ENCODE results near the gene CRACR2B.

DNA sequence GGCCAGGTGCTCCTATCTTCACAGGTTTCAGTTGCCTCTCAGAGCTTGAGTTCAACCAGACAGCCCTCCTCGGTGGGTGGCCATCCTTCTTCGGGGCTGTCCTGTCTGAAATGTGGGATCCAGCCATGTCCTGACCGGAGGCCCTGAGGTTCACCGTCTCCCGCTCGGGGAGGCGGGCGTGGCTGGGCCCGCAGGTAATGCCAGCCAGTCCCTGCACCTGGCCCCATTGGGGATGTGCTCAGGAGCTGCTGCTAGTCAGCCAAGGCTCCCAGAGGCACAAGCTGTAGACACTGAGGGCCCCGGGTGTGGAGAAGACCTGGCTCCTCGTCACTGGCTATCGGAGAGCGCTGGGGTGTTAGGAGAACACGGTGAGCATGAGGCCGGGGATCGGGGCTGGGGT lies 47.5 kb downstream of the CRACR2B start:
- TF ChIP-seq, protein P1, sequence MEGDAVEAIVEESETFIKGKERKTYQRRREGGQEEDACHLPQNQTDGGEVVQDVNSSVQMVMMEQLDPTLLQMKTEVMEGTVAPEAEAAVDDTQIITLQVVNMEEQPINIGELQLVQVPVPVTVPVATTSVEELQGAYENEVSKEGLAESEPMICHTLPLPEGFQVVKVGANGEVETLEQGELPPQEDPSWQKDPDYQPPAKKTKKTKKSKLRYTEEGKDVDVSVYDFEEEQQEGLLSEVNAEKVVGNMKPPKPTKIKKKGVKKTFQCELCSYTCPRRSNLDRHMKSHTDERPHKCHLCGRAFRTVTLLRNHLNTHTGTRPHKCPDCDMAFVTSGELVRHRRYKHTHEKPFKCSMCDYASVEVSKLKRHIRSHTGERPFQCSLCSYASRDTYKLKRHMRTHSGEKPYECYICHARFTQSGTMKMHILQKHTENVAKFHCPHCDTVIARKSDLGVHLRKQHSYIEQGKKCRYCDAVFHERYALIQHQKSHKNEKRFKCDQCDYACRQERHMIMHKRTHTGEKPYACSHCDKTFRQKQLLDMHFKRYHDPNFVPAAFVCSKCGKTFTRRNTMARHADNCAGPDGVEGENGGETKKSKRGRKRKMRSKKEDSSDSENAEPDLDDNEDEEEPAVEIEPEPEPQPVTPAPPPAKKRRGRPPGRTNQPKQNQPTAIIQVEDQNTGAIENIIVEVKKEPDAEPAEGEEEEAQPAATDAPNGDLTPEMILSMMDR (IDR thresholded peaks at IDR 0.05; ENCODE audit: low read length): no peak
- TF ChIP-seq EZH2phosphoT487 (IDR thresholded peaks at IDR 0.05; ENCODE audit: low read length): no peak
